ENCODE measurements around the gene AGPAT1.

The AGPAT1 gene

DNA sequence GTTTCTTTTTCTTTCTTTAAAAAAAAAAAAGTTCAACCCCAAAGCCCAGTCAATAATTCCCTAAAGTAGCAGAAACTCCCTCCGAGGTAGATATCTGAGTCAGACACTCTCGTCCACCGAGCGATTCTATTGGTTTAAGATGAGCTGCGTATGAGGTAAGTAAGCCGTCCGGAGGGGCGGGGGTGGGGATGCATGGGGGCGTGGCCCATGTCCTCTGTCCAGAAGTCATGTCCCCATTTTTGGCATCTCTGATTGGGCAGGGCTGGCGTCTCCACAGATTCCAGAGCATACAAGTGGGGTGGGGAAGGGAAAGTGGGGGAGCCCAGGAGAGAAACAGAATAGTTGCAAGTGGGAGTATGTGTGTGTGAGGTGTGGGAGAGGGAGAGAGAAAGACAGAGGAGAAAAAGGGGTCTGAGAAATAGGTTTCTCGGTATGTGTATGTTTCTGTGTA, 9.8 kb upstream of the AGPAT1 start:
- peak; percentile 72 for DNase-seq

DNA sequence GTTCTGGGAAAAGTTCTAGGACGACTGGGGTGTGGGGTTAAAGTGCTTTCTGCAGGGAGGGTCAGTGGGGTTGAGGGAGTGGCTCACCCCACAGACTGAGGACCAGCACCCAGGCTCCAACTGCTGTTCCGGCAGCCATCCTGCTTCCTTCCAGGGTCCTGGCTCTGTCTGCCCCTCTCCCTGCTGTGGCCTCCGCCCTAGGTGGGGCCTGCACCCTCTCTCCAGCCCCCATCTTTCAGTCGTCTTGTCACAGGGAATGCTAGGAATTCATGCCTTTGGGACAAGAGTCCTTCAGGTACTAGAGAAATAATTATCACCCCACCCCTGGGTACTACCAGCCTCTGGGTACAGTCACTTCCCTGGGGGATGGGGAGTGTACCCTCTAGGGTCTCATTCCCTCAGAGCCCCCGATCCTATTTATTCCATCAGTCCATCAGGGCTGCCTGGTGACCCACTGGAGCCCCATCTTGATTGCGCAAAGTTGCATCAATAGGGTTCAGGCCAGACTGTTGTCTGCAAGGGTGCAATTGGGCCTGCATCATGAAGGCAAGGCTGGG, 8.3 kb upstream of the AGPAT1 start, which contains the start of gene AGER:
Gene AGER (minus strand): TSS at position 170 of the 557 bp plus-strand sequence. CDS start 31 bp downstream, at position 139.
- DNase-seq: no peak

DNA sequence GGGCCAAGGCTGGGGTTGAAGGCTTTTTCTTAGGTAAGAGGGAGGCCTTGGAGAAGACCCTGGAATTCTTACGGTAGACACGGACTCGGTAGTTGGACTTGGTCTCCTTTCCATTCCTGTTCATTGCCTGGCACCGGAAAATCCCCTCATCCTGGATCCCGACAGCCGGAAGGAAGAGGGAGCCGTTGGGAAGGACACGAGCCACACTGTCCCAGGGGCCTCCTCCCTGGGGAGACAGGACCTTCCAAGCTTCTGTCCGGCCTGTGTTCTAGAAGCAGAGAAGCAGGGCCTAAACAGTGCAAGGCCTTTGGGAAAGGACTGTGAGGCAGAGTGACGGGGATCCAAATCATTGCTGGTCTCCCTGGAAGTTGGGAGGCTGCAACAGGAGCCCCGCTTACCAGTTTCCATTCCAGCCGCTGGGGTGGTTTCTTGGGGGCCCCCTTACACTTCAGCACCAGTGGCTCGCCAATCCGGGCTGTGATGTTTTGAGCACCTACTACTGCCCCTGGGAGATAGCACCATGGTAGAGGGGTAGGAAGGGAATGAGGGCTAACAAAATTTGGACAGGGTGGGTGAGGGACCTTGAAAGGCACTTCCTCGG, 7.7 kb upstream of the AGPAT1 start:
- DNase-seq: no peak

DNA sequence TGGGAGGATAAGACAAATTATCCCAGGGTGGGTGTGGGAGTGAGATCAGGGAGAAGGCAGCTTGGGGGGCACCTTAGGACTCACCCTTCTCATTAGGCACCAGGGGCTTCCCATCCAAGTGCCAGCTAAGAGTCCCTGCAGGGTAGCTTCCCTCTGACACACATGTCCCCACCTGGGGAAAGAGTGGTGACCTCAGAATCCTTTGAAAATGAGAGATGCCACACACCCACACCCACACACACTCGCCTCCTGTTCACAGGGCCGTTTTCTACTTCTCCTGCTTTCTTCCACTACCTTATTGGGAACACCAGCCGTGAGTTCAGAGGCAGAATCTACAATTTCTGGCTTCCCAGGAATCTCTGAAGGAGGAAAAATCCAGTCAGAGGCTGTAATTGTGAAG, 7.1 kb upstream of the AGPAT1 start:
- DNase-seq: no peak

DNA sequence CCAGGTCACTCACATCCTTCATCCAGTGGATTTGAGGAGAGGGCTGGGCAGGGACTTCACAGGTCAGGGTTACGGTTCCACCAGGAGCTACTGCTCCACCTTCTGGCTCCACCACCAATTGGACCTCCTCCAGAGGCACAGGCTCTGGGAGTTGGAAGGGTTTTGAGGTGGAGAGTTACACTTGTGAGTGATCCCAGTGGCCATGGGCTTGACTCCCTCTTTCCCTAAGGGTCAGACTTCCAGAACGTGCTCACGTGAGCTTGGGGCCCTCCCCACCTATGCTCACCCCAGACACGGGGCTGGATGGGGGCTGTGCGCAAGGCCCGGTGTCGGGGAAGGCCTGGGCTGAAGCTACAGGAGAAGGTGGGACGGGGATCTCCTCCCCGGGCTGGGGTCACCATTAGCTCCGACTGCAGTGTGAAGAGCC, 6.7 kb upstream of the AGPAT1 start:
- DNase-seq: no peak

DNA sequence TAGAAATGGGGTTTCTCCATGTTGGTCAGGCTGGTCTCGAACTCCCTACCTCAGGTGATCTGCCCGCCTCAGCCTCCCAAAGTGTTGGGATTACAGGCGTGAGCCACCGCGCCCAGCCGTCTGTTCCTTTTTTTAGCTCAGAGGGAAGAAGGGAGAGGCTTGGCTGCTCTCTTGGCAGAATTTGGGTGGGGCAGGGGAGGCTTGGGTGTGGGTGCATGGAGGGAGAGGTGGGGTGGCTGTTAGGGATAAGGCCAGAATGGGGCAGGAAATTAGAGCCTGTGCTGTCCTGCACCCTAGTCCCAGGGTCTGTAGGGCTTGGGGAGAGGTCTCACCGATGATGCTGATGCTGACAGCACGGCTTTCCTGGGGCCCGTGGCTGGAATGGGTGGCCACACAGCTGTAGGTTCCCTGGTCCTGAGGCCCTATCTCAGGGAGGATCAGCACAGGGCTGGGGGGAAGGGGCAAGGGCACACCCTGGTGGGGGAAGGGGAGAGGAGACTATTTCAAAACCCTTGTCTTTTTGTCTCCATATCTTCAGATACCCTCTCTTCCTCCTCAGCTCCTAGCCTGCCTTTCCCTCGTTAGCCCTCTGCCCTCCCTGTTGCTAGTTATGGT, 6.1 kb upstream of the AGPAT1 start:
- no peak for DNase-seq

DNA sequence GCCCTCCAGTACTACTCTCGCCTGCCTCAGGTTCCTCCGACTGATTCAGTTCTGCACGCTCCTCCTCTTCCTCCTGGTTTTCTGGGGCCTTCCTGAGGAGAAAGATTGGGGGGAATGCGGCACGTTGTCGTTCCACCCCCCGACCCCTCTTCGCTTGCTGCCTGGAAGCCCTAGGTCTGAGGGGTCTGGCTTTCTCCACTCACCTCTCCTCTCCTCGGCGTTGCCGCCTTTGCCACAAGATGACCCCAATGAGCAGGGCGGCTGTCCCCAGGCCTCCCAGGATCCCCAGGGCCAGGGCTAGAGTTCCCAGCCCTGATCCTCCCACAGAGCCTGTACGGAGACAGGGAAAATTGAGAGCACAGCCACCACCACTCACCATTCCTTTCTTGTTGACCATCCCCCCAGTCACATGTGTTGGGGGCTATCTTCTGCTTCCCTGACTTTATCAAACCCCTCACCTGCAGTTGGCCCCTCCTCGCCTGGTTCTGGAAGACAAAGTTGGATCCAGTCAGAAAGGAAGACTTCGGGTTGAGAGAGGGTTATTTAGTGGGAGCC, 5.3 kb upstream of the AGPAT1 start:
- no peak for DNase-seq

DNA sequence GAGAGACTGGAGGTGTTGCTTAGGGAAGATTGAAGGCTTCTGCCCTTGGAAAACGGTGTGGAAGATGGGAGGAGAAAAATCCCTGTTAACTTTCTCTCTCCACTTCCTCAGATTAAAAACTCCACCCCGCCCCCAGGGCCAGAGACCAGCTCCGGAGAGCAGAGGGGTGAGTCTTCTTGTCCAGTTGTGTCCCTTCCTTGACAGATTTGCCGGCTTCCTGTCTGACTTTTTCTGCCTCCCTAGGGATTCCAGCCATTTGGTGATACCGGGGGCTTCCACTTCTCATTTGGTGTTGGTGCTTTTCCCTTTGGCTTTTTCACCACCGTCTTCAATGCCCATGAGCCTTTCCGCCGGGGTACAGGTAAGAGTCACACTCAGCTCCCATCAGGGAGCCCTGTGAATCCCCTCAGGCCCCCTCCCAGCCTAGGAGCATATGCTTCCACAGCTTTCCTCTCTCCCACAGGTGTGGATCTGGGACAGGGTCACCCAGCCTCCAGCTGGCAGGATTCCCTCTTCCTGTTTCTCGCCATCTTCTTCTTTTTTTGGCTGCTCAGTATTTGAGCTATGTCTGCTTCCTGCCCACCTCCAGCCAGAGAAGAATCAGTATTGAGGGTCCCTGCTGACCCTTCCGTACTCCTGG, 4.0 kb upstream of the AGPAT1 start:
- DNase-seq: no peak

DNA sequence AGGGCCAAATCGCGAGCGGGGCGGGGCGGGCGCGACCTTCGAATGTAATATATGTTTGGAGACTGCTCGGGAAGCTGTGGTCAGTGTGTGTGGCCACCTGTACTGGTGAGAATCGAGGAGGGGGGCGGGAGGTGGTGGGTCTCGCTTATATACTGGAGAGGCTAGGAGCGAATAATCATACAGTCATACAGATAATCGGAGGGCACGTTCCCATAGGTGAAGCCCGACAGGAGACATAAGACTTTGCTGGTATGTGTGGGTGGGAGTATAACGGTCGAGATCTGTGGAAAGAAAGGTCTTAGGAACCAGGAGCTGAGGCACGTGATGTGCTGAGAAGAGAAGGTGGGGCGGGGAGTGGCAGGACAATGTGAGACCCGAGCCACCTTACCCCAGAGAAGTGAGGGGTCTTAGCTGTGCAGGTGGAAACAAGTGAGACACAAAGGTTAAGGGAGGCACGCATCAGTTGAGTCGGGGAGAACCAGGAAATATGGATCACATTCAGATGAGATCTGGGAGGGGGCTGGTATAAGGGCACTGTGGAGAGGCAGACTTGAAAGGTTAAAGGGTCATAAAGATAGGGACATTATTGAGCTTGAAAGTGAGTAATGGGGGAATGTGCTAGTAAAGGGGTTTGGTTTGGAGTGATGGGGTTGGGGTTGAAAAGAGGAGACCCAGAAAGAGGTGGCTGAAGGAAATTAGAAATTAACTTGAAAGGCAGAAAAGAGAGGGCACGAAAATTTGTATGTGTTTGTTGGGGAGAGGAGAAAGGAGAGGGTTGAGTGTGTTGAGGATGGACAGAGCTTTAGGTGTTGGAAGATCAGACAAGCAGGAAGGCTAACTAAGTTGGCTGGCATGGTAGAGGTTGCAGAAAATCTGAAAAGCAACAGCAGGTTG, 2.9 kb upstream of the AGPAT1 start:
- no peak for DNase-seq

DNA sequence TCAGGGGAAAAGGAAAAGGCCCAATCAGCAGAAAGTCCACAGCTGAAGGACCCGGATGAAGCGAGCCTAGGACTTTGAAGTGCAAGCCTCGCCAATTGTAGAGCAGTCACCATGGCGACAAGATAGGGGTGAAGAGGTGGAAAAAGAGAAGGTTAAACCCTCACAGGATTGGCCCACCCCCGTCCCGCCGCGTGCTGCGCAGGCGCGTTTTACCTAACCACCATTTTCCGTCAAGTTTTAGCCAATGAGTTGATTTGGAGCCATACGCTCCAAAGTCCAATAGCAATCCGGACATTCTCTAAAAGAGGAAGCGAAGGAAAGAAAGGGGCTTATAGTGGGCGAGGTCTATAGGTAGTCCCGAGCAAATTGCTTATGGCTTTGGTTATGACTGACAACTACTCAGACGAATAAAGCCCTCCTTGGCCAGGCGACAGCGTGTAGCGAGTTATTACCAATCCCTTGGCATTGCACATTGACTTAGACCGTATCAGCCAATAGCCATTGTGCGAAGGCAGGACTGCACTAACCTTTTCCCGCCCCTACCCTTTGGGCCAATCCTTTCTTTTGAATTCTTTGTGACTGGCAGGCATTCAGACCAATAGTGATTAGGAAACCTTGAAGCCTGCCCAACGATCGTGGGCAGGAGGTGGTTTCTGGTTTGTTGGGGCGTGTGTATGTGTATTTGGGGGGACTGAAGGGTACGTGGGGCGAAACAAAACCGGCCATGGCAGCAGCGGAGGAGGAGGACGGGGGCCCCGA, 2.1 kb upstream of the AGPAT1 start, which contains the start of gene RNF5:
Gene RNF5 (plus strand): TSS at position 618 of the 759 bp plus-strand sequence. CDS start 107 bp downstream, at position 725.
- peak; percentile 91 for DNase-seq

DNA sequence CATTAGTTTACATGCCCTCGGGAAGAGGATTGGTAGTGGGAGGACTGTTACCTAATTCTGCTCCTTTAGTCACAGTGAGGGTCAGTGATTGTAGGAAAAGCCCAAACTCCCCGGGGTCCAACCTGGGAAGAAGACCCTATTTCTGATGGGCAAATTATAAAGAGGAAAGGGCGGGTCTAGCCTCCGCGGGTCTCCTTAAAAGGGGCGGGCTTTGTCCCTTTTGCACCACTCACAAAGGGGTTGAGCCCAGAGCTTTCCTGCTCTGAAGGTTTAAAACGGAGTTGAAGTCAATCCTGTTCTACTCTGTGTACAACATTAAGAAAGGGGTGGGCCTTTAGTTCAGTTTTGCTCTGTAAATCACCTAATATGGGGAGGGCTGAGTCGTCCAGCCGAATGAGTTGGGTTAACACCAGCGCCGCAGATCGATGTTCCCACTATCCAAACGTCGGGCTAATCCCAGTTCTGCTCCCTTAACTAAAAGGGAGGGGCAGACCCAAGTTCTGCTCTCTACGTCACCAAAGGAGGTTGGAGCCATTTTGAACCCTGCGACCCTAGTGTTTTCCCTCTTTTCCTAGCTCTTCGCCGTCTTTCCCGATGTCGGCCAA, 1.4 kb upstream of the AGPAT1 start:
- peak; percentile 44 for DNase-seq

DNA sequence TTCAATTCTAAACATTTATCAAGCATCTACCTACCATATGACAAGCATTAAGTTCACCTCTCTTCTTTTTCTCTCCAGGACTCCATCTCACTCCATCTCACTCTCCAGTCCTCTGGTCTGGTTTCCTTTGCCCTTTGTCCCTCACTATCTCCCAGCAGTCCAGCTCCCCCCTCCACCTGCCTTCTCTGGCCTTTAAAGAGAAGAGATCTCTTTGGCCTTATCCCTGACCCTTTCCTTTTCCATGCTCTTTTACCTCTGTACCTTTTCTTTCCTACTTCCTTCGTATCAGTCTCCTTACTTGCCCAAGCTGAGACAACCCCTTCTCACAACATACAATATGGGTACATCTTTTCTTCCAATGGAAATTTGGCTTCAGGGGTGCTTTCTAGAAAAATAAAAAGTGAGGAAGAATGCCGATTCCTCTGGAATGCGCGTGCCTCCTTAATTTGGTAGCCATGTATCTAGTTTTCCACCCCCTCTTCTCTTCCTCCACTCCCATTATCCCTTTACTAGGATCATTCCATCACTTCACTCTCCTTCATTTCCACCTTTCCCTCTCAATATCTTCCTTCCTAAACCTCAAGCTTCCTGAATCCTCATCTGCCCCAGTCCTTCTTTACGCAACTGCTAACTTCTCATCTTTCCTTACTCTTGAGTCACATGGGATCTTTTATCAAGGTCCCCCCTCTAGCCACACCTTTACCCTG, 745 bp upstream of the AGPAT1 start:
- DNase-seq: no peak

DNA sequence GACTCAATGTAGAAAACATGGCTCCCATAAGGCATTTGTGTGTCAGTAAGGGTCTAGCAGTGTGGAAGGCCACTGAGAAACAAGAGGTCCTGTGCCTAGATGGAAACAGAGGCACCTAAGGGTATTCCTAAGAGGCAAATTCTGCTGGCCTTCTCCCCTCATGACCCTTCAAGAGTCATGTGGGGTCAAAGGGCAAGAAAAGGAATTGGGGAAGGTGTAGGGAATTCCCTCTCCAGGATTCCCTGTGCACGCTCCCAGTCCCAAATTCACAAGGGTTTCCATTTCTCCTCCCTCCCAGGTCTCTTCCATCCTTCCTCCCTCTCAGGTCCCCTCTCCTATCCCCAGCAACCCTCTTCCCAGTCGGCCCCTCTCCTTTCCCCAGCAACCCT, 568 bp downstream of the AGPAT1 start:
- DNase-seq: no peak

DNA sequence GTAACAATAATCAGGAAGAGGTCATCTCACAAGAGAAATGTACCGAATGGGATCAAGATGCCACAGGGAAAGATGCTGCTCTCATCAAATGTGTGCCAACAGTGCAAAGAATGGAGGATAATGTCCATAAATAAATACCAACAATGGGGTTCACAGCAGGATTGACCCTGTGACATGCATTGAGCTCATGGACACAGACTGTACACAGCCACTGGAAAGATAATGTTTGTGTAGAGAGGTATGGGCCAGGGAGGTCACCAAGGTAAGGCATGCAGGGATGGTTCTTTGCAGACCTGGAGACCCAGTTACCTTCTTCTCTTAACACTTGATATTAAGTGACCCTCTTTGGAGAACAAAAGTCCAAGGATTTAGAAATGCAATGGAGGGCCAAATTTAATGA, 1.5 kb downstream of the AGPAT1 start:
- no peak for DNase-seq

DNA sequence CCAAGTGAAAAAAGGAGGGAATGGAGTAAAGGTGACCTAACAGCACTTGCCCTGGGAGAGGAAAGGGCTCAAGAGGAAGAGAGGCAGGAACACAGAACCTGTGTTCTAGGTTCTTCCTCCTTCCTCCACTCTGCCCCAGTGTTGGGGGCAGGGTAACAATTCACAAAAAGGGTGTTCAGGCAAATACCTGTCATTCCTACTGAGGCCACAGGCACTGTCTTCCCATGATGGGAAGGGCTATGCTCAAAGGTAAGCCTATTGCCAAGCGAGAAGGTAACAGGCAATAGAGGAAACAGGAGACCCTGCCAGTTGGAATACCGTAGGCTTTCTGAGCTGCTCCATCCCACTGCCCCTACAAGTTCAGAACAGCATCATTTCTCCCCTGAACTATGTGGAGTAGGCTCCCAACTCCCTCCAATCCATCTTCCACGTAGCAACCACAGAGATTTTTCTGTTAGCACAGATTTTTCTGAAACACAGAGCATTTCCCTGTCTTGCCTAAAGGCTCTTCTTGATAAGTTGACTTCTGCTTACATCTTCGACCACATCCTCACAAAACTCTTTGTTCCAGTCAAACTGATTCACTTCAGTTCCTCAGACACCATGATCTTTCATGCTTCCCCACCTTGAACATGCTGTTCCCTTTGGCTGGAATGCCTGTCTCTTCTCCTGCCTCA, 2.7 kb downstream of the AGPAT1 start:
- DNase-seq: no peak

DNA sequence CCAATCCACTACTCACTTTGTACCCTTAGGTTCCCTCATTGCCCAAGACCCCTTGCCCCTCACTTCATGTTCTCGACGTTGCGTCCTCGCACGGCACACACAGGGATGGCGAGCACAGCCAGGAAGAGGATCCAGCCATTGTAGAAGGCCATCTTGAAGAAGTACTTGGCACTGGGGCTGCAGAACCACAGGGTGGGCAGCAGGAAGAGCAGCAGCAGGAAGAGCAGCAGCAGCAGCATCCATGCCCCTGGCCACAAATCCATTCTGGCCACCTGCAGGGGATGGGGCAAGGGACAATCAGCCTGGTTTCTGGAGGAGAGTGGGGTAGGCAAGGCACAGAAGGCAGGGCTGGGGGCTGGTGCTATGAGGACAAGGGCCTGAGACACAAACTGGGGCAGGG, 4.7 kb downstream of the AGPAT1 start:
- no peak for DNase-seq

DNA sequence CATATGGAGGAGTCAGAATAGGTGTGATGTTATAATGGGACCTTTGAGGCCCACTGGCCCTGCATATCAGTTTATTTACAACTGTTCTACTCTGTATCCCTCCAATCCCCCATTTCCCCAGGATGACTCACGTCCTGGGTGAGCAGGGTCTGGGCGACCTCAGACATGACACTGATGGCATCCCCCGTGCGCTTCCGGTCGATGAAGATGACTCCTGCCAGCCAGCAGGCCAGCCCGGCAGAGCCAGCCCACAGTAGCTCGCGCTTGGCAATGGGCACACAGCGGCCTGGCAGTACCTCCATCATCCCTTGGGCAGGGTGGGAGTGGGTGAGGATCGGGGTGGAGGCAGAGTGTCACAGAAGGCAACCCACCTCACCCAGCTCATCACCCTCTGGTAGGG, 5.6 kb downstream of the AGPAT1 start:
- DNase-seq: no peak

DNA sequence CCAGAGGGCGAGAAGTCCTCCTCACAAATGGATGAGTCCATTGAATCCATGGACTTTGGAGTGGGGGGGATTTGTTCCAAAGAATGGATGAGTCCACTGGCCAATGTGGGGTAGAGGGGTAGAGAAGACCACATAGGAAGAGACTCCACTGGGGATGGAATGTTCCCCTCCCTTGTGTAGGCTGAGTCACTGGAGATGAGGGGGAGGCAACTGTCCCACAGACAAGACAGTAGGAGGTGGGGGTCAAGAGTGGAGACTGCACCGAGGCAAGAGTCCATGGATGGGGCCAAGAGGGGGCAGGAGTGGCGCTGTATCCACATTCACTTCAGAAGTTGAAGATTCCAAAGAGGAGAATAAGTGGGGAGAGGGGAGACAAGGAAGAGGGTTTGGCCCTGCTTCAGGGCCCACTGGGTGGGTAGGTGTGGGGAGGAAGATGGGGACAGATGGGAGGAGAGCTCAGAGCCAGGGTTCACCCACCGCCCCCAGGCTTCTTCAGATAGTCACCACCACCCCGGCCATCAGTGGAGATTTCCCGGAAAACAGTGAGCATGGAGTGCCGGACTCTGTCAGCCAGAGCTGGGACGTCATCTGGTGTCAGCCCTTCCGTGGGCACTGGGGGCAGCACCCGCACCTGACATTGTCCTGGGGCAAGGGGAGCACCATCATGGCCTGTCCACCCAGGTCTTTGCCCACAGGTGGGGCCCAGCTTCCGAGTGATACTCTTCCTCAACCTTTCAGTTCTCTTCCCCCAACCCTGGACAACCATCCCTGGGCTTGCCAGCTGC, 6.9 kb downstream of the AGPAT1 start:
- no peak for DNase-seq

DNA sequence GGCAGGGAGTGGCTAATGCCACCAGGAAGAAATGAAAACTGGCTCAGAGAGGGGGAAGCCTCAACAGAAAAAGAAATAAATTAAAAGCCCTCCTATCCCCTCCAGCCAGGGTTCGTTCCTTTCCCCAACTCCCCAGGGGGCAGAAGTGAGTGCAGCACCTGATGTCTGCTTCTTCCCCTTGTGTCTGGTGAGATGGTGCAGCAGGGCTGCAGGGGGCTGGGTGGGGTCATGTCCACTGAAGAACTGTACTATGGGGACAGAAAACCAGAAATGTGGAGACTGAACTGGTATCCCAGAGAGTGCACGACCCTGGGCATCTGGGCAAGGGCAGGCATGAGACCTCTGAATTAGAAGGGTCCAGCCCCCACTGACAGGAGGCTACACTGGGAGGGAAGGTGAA, 7.5 kb downstream of the AGPAT1 start:
- no peak for DNase-seq
